ENCODE measurements around the gene YWHAG.

The YWHAG gene

DNA sequence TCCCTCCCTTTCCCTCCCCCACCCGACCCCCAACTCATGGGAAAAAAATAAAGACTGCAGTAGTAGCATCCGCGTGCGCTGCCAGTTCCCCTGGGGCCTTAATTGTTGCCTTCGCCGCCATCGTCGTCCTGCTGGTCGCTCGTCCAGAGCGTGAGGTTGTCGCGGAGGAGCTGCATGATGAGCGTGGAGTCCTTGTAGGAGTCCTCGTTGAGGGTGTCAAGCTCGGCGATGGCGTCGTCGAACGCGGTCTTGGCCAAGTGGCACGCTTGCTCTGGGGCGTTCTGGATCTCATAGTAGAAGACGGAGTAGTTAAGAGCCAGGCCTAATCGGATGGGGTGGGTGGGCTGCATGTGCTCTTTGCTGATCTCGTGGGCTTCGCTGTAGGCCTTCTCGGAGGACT, 29.3 kb downstream of the YWHAG start:
- TF ChIP-seq, protein P1, sequence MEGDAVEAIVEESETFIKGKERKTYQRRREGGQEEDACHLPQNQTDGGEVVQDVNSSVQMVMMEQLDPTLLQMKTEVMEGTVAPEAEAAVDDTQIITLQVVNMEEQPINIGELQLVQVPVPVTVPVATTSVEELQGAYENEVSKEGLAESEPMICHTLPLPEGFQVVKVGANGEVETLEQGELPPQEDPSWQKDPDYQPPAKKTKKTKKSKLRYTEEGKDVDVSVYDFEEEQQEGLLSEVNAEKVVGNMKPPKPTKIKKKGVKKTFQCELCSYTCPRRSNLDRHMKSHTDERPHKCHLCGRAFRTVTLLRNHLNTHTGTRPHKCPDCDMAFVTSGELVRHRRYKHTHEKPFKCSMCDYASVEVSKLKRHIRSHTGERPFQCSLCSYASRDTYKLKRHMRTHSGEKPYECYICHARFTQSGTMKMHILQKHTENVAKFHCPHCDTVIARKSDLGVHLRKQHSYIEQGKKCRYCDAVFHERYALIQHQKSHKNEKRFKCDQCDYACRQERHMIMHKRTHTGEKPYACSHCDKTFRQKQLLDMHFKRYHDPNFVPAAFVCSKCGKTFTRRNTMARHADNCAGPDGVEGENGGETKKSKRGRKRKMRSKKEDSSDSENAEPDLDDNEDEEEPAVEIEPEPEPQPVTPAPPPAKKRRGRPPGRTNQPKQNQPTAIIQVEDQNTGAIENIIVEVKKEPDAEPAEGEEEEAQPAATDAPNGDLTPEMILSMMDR (IDR thresholded peaks at IDR 0.05; ENCODE audit: extremely low read depth, missing control alignments), result no peak
- DNase-seq (ENCODE audit: low spot score), result no peak

DNA sequence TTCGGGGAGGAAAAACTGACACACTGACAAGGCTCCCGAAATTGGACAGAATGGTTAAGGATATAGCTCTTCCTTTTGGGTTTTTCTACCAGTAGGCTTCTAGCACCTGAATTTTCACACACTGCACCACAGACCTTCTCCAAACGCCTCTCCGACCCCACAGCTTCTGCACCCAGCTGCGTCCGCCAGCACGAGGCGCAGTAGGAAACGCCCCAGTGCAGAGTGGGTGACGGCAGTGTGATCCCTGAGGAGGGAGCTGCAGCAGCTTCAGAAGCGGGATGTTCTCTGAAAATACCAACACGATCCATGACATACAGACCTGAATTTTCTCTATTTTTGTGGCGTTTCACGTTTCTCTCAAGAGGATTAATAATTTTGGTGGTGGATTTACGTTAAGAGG, 30.4 kb downstream of the YWHAG start:
- DNase-seq (ENCODE audit: low spot score), result no peak
- TF ChIP-seq, protein P1 (IDR thresholded peaks at IDR 0.05; ENCODE audit: extremely low read depth, missing control alignments), result no peak

DNA sequence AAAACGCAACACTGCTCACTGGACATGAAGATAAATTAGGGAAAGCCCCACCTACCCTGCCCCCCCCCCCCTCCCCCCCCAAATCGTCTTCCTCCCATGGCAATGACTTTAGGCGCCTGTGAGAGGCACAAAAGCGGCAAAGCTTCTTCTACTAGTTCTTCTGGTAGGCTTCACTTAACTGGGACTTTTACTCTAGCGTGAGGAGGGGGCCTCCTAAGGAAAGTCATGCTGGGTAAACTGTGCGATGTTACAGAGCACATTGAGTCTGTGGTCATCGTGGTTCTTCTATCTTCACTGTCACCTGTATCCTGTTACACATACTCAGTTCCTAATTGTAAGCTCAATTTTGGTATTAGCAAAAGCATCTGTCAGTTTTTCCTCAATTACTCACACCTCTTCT, 31.2 kb downstream of the YWHAG start:
- no peak for DNase-seq (ENCODE audit: low spot score)
- TF ChIP-seq, protein P1 (IDR thresholded peaks at IDR 0.05; ENCODE audit: extremely low read depth, missing control alignments), result no peak

DNA sequence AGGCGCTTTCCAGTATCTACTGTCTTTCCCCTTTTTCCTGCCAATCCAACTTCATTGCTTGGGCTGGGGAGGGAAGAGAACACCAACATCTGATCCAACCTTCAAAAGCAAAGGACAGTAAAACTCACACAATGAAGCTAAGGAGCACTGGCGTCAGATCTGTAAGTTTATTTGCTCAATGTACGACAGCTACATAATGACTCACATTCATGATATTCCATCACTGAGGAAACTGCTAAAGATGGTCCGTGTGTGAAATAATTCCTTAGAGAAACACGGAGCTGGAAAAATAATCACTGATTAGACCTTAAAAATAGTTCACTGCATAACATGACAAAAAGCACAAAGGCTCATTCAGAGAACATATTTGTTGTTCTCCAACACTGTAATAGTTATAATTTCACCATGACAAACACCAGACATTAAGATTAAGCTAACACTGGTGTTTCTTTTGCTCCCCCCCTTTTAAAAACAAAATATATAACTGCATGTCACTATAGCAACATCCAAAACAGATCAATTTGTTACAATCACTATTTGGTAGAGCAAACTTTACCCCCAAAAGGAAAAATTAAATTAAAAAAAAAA, 32.1 kb downstream of the YWHAG start:
- DNase-seq (ENCODE audit: low spot score), result no peak
- TF ChIP-seq, protein P1 (IDR thresholded peaks at IDR 0.05; ENCODE audit: extremely low read depth, missing control alignments), result no peak

DNA sequence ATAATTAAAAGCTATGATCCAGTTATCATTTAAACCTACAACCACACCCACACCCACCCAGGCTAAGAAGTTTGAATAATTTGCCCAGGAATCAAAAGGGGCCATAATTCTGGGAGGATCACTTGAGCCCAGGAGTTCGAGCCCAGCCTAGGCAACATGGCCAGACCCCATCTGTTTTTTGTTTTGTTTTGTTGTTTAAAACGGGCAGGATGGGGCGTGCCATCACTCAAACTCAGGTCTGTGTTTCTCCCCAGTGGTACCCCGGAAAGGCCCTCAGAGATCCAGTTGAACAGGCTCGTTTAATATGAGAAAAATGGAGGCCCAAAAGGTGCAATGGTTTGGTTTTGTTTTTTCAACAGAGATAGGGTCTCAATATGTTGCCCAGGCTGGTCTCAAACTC, 33.0 kb downstream of the YWHAG start:
- no peak for DNase-seq (ENCODE audit: low spot score)
- TF ChIP-seq, protein P1 (IDR thresholded peaks at IDR 0.05; ENCODE audit: extremely low read depth, missing control alignments), result no peak

DNA sequence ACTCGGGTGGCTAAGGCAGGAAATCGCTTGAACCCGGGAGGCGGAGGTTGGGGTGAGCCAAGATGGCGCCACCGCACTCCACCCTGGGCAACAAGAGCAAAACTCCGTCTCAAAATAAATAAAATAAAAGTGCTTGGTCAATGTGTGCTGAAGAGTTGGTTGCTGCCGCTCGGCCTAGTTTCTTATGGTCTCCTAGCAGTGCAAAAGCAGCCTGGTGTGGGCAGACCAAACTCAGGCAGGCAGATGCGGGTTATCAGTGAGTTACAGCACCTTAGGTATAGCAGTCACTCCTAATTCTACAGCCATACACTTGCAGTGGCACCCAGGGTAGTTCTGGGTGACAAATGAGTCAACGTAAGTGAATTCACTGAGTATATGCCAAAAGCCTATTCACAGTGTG, 33.7 kb downstream of the YWHAG start:
- DNase-seq (ENCODE audit: low spot score), result no peak
- TF ChIP-seq, protein P1 (IDR thresholded peaks at IDR 0.05; ENCODE audit: extremely low read depth, missing control alignments), result no peak

DNA sequence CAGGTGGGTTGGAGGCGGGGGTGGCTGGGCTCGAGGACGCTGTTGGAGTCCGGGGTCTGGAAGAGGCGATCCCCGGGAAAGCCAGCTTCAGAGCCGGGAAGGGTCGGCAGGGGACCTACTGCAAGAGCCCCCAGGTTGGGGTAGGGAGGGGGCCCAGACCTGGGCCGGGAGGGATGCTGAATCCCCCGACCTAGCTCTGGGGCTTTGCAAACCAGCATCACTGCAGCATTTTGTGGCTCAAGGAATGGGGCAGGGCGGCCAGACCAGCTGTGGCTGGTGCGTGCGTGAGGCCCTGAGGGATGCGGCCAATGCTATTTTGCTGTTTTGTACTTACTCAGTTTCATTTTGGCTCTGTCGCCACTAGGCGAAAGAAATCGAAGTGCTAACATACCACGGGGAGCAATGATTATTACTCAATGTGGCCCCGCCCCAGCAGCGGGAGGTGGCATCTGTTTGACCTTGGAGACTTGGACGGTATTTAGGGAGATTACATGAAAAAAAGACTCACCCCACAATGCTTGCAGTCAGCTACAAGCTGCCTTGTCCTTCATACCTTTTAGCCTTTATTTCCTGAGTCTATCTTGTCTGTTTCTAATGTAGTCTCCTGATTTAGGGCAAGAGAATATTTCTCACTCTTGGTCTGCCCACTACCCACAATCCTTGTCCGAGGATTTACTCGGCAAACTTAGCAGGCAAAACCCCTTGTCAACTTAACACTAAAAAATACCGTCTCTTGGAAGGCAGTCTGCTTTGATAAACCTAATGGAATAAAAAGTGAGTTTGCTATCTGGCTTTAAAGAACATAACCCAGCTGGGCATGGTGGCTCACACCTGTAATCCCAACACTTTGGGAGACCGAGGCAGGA, 40.1 kb downstream of the YWHAG start:
- TF ChIP-seq, protein P1 (IDR thresholded peaks at IDR 0.05; ENCODE audit: extremely low read depth, missing control alignments), result no peak
- peak; percentile 83 for DNase-seq (ENCODE audit: low spot score)
